Germinal center (tissue), 1 donor: ENCODE results near the gene PHIP.
A peak's percentile ranks its signal among the peaks of the same experiment; 100 is the strongest.
"Not testable (repeated sequence)": the region's sequence is repeated elsewhere in the genome, so short reads cannot be mapped to it uniquely, and the experiment has no call there.

ENCODE experiments used
- DNase-seq: peaks from one replicate; pipeline ENCODE4 v3.0.0; 2012; ENCODE audit warnings: mixed read lengths, low spot score

The PHIP gene

DNA sequence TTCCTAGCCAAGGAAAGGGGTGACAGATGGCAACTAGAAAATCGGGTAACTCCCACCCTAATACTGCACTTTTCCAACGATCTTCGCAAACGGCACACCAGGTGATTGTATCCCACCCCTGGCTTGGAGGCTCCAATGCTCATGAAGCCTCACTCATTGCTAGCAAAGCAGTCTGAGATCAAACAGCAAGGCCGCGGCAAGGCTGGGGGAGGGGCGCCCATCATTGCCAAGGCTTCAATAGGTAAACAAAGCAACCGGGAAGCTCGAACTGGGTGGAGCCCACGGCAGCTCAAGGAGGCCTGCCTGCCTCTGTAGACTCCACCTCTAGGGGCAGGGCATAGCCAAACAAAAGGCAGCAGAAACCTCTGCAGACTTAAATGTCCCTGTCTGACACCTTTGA is 156.9 kb downstream of the PHIP start:
- not testable (repeated sequence) for DNase-seq

DNA sequence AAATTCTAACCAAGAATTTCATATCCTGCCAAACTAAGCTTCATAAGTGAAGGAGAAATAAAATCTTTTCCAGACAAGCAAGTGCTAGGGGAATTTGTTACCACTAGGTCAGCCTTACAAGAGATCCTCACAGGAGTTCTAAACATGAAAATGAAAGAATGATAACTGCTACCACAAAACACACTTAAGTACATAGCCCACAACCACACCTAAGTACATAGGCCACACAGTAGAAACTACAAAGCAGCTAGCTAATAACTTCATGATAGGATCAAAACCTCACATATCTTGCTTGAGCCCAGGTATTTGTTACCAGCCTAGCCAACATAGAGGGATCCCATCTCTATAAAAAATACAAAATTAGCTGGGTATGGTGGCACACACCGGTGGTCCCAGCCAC is 160.3 kb downstream of the PHIP start:
- no peak for DNase-seq

DNA sequence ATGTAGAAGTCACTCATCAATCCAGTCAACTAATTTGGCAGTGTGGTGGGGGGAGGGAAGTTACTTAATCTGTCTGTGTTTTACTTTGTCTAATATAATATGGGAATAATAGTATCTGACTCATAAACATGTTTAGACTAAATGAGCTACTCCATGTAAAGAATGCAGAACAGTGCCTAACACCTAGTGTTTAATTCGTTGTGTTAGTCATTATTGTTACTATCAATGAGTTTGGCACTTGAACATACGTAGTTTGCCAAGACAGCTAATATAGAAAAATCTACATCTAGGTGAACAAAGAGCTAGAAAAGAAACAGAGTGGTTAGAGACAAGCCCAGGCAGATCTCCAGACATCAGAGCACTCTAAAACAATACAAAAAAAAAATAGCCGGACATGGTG is 161.6 kb downstream of the PHIP start:
- no peak for DNase-seq

DNA sequence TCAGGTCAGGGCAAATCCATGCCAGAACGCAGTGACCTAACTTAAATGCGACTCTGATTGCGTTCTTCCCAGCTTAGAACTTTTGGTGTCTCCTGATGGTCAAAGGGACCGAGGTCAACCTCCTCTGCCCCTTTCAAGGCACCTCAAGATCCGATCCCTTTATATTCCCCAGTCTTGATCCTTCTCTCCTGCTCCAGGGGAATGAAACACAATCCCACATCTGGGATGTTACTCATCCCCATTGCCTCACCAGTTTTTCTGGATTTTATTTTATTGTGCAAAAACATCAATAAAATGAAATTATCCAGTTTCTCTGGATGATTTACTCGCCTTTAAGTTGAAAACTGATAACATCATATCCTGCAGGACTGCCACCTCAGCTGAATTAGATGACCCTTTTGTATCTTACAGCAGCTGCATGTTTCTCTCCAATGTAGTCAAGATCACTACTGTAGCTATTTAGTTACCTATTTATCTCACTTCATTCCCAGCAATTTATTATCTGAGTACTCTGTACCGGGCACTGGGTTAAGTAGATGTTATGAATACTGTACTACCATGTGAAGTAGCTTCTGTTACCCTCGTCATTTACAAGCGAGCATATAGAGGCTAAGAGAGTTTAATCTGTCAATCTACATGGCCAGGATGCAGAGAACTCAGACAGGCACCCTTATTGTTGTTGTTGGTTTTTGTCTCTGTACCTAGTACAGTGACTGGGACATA is 166.7 kb downstream of the PHIP start:
- no peak for DNase-seq

DNA sequence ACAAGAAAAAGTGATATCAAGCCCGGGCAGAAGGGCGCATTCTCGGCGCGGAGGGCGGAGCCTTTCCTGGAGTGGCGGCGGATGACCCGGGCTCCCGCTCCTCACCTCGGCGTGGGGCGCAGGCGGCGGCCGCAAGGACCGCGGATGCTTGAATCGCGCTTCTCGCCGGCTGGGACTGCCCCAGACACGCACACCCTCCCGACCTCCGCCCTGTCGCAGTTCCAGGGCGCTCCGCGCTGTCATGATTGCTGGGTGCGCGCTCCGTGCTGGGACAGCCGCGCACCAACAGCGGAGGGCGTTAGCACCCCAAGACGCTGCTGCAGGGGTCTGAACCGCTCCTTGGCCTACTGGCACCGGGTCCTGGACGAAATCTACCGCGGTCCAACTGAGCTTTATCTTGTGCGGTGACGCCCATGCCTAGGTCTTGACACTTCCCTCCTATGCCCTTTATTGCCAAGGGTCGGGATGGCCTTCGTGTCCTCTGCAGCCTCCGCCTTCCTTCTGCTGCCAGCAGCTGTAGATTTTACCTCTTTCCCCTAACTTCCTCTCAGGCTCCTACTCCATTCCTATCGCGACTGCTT is 167.4 kb downstream of the PHIP start:
- DNase-seq, result peak; percentile 60

DNA sequence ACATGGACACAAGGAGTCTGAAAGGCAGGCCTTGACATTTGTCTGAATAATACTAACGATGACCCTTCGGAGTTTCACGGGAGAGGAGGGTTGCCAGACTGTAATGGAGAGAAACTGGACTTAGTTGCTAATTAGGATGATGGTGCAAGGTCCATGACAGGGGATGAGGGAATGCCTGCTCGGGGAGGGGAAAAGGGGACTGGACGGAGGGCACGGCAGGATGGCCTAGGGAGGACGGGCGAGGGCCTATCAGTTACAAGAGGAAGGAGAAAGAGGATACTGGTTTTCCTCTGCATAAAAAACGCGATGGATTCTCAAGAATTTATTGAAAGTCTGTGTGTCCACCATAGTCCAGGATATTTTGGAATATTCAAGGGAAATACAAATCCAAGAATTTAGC is 168.0 kb downstream of the PHIP start:
- DNase-seq, result no peak

DNA sequence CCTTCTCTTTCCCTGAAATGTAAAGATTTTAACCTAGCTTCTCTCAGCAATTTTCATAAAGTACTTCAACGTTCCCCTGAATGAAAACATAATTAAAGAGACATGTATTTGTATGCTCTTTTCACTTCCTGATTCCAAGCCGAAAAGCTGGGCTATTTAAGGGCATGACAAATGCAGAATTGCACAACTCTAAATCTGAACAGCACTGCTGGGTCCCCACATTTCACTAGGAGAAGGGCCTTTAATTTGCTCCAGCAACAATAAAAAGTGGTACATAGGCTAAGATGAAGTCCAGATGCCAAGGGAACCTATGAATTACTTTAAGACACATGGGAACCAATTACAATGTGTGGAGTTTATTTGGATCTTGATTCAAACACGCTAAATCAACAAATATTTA is 168.7 kb downstream of the PHIP start:
- DNase-seq, result peak; percentile 4

DNA sequence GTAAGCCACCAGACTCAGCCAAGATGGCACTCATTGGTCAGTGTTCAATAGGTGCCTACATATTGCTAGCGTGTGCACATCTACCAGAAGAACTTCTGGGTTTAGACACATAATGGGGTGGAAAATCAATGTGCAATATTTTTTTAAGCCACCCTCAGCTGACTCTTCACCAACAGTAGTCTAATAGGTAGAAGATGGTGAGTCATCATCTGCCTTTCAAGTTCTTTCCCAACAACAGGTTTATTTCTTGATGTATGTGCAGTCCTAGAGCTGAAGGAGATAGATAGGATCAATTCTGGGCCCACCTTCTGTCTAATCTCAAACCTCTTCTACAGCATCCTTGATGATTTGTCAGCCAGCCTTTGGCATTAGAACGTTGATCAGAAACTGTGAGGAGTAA is 169.4 kb downstream of the PHIP start:
- no peak for DNase-seq

DNA sequence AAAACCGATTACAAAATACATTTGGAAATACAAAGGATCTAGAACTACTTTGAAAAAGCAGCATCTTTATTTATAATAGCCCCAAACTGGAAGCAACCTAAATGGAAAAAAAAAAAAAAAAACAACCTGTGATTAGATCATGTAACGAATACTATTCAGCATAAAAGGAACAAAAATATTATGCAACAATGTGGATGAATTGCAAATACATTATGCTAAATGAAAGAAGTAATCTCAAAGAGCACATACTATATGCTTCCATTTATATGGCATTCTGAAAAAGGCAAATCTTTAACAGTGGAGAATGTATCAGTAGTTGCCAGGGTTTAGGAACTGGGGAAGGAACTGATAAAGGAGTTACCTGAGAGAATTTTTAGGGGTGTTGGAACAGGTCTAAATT is 181.8 kb downstream of the PHIP start:
- no peak for DNase-seq

DNA sequence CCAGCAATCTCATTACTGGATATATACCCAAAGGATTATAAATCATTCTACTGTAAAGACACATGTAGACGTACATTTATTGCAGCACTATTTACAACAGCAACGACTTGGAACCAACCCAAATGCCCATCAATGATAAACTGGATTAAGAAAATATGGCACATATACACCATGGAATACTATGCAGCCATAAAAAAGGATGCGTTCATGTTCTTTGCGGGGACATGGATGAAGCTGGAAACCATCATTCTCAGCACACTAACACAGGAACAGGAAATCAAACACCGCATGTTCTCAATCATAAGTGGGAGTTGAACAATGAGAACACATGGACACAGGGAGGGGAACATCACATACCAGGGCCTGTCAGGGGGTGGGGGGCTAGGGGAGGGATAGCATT is 188.2 kb downstream of the PHIP start:
- DNase-seq, result not testable (repeated sequence)
